Lower leg skin (tissue), 4 donors: ENCODE results near the gene ARHGAP8. TPM values are rescaled to one million over a fixed set of nuclear protein-coding genes. Genes with fewer than 3 reads are reported as not detected.
"Not testable (repeated sequence)": the region's sequence is repeated elsewhere in the genome, so short reads cannot be mapped to it uniquely, and the experiment has no call there.

Experiments
- DNase-seq, 2 donors: peaks; one replicate each; pipeline ENCODE4 v3.0.0-alpha.2; 2019; ENCODE audit warnings: low spot score in 2 of 2
- H3K4me3 ChIP-seq: fragments of 200-600 bp; sonication (generic); 2 replicates; pipeline ENCODE4 v1.5.1; 2017; ENCODE audit warnings: mild to moderate bottlenecking, low read depth; ENCODE audit not compliant: poor library complexity, severe bottlenecking
- POLR2A ChIP-seq, 2 donors: fragments of 450-650 bp; IDR thresholded peaks; one replicate each; pipeline ENCODE4 v1.6.1; 2016 to 2017; ENCODE audit warnings: antibody characterized with exemption in 2 of 2, mild to moderate bottlenecking in 1 of 2, moderate library complexity in 1 of 2
- WGBS, 2 donors: methylation state at CpG; one replicate each; pipeline ENCODE4 v1.1.5; 2018; 5-methylcytosine and 5-hydroxymethylcytosine counted together
- intact Hi-C: fragments of 100-400 bp; cut with DNase I; formaldehyde crosslinking; loops from one replicate; pipeline ENCODE4 v1.15.0; 2023; ENCODE audit warnings: low total_unique reads
- total RNA-seq, 4 donors: library from RNA; depleted of rRNA; stranded (reverse); fragments of >200 nt; gene quantifications; one replicate each; pipeline ENCODE4 v1.1.0, GENCODE V29; 2016
- TF ChIP-seq, protein P1 (sequence below), 3 donors: fragments of 450-650 bp; IDR thresholded peaks; one replicate each; pipeline ENCODE4 v1.5.1; 2016; ENCODE audit warnings: antibody characterized with exemption in 3 of 3, mild to moderate bottlenecking in 3 of 3, moderate library complexity in 2 of 3

Gene ARHGAP8
- total RNA-seq, 4 donors from 2014 or later: 2.9 to 3.4 (median 3.2) TPM

DNA sequence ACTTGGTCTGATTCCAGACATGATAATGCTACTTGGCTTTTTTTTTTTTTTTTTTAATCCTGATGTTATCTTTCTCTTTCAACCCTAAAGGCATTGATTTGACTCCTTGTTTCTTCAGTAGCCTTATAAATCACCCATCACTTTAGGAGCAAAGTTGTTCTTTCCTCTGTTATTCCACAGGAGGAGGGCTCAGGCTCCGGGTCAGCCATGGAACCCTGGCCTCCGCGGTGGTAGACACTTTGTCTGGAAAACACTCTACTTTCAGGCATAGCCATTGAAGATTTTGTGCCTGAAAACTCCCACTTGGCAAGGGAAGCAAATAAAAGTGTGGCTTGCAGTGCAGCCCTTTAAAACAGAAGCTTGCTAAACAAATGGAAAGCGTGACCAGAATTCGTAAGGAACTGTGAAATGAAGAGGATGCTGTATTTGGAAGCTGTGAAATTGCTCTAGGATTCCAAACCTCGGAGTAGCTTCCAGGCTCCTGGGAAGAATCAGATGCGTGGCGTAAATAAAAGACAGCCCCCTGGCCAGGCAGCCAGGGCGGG is 44.9 kb downstream of the ARHGAP8 start:
- no peak for DNase-seq
- intact Hi-C loops: no loop called here
- no peak overlapping the region for H3K4me3 ChIP-seq
- 51 to 56% methylated on average over 9 of the region's 9 CpGs for WGBS, 2 donors
- TF ChIP-seq, protein P1, sequence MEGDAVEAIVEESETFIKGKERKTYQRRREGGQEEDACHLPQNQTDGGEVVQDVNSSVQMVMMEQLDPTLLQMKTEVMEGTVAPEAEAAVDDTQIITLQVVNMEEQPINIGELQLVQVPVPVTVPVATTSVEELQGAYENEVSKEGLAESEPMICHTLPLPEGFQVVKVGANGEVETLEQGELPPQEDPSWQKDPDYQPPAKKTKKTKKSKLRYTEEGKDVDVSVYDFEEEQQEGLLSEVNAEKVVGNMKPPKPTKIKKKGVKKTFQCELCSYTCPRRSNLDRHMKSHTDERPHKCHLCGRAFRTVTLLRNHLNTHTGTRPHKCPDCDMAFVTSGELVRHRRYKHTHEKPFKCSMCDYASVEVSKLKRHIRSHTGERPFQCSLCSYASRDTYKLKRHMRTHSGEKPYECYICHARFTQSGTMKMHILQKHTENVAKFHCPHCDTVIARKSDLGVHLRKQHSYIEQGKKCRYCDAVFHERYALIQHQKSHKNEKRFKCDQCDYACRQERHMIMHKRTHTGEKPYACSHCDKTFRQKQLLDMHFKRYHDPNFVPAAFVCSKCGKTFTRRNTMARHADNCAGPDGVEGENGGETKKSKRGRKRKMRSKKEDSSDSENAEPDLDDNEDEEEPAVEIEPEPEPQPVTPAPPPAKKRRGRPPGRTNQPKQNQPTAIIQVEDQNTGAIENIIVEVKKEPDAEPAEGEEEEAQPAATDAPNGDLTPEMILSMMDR (IDR thresholded peaks at IDR 0.05): no peak
- no peak for TF ChIP-seq POLR2A (IDR thresholded peaks at IDR 0.05)

DNA sequence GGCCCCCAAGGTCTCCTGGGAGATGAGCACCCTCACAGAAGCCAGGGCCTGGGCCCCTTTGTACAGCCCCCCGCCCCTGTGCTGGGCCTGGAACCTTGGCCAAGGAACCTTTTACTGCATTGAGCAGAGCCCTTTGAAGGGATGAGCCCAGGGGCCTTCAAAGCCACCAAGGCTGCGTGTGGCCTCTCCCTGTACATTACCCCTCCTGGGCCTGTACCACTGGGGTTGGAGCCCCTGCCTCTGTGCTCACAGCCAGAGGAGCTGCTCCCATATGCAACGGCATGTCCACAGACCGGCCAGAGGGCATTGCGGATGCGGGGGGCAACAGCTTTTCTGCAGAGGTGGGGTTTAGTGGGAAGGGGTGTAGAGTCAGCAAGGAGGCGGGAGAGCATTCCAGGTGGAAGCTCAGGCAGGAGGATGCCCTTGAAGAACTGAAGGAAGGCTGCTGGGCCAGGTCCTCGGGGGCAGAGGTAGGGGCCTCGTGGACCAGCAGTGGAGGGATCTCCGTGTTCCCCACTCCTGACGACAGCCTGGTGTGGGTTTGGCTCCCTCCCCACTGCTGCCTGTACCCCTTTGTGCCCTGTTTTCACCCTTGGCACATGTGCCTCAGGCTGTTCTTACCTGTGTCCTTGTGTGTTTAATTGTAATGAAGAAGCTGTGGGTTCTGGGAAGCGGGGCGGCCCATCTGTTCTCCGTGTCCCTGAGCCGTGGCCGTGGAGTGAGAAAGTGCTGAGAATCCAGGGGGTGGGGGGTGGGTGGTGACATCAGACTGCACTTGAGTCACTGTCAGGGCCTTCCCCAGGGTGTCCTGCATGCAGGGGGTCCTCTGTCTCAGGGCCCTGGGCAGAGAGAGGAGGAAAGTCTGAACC is 46.9 kb downstream of the ARHGAP8 start:
- no peak for DNase-seq
- H3K4me3 ChIP-seq: no peak overlapping the region
- TF ChIP-seq, protein P1 (IDR thresholded peaks at IDR 0.05): no peak
- no peak for TF ChIP-seq POLR2A (IDR thresholded peaks at IDR 0.05)
- WGBS, 2 donors: 84 to 85% methylated on average over 14 to 16 of the region's 16 CpGs
- intact Hi-C loops: no loop called here

DNA sequence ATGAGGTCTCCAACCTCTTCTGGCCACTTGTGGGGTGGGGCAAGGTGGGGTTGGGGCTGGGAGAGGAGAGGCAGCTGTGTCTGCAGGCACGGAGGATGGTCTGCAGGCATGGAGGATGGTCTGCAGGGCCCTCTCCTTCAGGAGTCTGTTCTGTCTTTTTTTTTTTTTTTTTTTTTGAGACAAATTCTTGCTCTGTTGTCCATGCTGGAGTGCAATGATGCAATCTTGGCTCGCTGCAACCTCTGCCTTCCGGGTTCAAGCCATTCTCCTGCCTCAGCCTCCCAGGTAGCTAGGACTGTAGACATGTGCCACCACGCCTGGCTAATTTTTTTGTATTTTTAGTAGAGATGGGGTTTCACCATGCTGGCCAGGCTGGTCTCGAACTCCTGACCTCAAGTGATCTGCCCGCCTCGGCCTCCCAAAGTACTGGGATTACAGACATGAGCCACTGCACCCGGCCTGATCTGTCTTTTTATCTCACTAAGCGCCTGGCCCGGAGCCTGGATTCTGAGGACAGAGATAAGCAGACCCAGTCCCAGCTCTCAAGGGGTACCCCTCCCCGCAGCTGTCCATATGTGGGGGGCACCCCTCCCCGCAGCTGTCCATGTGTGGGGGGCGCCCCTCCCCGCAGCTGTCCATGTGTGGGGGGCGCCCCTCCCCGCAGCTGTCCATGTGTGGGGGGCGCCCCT is 47.7 kb downstream of the ARHGAP8 start:
- not testable (repeated sequence) for DNase-seq

DNA sequence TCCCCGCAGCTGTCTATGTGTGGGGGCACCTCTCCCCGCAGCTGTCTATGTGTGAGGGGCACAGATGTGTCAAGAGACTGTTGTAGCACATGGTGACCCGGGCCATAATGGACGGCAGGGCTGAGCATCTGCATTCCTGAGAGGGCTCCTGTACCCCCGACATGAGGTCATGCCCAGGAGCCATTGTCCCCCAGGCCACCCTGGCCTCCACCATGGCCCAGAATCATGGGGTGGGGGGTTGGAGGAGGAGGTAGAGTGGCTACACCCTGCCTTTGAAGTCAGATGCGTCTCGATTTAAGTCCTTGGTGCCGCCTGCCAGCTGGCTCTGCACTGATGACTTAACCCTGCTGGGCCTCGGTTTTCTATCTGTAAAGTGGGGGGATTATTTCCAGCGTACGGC is 49.1 kb downstream of the ARHGAP8 start:
- no peak for TF ChIP-seq POLR2A (IDR thresholded peaks at IDR 0.05)
- TF ChIP-seq, protein P1 (IDR thresholded peaks at IDR 0.05): no peak
- H3K4me3 ChIP-seq: no peak overlapping the region
- DNase-seq: no peak
- intact Hi-C loops: no loop called here
- WGBS, 2 donors: 60 to 61% methylated on average over 6 to 7 of the region's 11 CpGs

More for the DNA sequence above, 47.7 kb downstream of the ARHGAP8 start:
- 44 to 63% methylated on average over 10 to 11 of the region's 17 CpGs for WGBS, 2 donors
- H3K4me3 ChIP-seq, intact Hi-C loops: not testable (repeated sequence)

DNA sequence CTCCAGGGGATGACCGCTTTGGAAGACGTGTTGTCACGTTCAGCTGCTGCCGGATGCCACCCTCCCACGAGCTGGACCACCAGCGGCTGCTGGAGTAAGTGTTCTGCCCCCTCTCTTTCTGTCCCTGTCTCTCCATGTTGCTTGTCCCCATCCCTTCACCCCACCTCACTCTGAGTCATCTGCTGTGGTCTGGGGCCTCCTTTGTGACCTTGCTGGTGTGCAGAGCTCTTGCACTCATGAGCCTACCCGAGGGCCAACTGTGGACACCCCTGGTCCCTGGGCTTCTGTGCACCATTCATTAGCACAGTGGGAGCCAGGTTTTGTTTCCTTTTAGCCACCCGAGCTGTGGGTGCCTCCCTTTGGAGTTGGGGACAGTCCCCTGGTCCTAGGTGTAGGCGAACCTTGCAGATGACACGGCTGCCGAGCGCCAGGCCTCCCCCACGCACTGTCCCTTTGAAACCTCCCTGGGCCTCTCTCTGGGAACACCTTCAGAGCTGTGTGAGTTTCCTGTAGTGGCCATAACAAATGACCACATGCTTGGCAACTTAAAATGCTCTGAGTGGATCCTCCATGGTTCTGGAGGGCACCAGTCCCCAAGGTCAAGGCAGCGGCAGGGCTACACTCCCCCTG is 49.8 kb downstream of the ARHGAP8 start:
- DNase-seq: no peak
- TF ChIP-seq, protein P1 (IDR thresholded peaks at IDR 0.05): no peak
- no peak for TF ChIP-seq POLR2A (IDR thresholded peaks at IDR 0.05)
- no peak overlapping the region for H3K4me3 ChIP-seq
- 89 to 91% methylated on average over 14 of the region's 14 CpGs for WGBS, 2 donors
- intact Hi-C loops: no loop called here

DNA sequence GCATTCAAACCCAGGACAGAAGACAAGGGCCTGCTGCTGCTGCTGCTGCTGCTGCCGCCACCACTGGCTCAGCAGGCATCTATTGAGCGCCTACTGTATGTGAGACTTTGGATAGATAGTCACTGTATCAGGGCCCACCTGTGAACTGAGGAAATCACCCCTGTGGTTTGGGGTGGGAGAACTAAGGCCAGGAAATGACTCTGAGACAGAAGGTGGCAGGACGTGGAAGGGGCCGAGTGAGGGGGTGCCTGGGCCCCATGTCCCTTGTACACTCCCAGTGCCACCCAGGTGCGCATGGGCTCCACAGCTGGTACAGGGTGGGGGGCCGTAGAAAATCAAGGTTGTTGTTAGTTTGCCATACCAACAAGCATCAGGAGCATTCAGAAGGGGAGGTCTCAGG is 50.6 kb downstream of the ARHGAP8 start:
- H3K4me3 ChIP-seq: no peak overlapping the region
- no peak for DNase-seq
- TF ChIP-seq, protein P1 (IDR thresholded peaks at IDR 0.05): no peak
- TF ChIP-seq POLR2A (IDR thresholded peaks at IDR 0.05): no peak
- intact Hi-C loops: no loop called here
- 79 to 80% methylated on average over 6 of the region's 6 CpGs for WGBS, 2 donors
